Heart left ventricle (tissue), 13 donors: Measurements from ENCODE around the gene SETD7.

Experiments
- POLR2A ChIP-seq, 2 donors: fragments of 450-650 bp; IDR thresholded peaks; one replicate each; pipeline ENCODE4 v1.6.1; 2017; ENCODE audit warnings: antibody characterized with exemption in 2 of 2, mild to moderate bottlenecking in 2 of 2, moderate library complexity in 2 of 2
- TF ChIP-seq, protein P1 (sequence below), 12 donors: fragments of 200-600 bp; sonication (generic) in 4 of 12; IDR thresholded peaks; one replicate each; pipeline versions ENCODE4 v1.5.0 to v1.8.0; 2018 to 2022; ENCODE audit warnings: antibody characterized with exemption in 12 of 12, mild to moderate bottlenecking in 5 of 12
- donor health status: ischemic (EF 13 %, LVEDD 7.1; RV severe dilation, severe dysfunction).
- donor health status: DM: no; HTN: yes; CAD: no.
- donor health status: DM: no; HTN: no; CAD: no.
- donor health status: ischemic (EF 25% LVEDD 6.9; RV normal size, moderate dysfunction).
- donor health status: ischemic (EF 25% LVEDD 5.7; RV mildly dilated, moderate dysfunction).
- donor health status: ischemic (EF 35%, LVEDD 5.7; RV mildly dilated, moderate dysfunction).
- donor health status: nonischemic (EF 11% LVEDD 7.7; RV severe dilation, severe dysfunction).
- donor health status: DM: yes; HTN: yes; CAD: no.
- donor health status: PGD.
- donor health status: ischemic (EF 29% LVEDD 5.4; RV normal size, mild dysfunction).
- donor health status: nonischemic (EF 23%, LVEDD 6.1; RV moderate dilation, normal function).

DNA sequence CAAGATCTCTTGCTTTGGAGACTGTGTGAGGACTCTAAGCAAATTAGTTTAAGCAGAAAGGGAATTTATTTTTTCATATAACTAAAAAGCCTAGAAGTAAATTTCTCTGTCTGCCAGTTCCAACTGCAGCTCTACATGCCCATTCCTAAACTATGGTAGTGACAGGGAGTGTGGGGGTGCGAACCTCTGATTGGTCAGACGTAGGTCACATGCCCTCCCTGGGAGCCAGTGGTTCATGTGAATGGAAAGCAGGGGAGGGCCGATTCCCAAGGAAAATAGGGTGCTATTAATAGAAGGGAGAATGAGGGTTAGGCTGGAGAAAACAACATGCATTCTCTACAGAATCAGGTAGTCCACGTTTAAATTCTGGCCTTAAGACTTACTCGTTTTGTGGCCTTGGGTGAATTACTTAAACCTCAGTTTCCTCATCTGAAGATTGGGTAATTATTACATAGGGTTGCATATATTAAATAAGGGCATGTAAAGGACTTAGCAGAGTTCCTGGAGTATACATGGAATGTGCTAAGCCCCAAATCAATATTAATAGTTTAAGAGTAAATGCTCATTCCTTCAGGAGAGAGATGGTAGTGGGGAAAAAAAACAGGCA lies 94.9 kb downstream of the SETD7 start:
- TF ChIP-seq, protein P1, sequence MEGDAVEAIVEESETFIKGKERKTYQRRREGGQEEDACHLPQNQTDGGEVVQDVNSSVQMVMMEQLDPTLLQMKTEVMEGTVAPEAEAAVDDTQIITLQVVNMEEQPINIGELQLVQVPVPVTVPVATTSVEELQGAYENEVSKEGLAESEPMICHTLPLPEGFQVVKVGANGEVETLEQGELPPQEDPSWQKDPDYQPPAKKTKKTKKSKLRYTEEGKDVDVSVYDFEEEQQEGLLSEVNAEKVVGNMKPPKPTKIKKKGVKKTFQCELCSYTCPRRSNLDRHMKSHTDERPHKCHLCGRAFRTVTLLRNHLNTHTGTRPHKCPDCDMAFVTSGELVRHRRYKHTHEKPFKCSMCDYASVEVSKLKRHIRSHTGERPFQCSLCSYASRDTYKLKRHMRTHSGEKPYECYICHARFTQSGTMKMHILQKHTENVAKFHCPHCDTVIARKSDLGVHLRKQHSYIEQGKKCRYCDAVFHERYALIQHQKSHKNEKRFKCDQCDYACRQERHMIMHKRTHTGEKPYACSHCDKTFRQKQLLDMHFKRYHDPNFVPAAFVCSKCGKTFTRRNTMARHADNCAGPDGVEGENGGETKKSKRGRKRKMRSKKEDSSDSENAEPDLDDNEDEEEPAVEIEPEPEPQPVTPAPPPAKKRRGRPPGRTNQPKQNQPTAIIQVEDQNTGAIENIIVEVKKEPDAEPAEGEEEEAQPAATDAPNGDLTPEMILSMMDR (IDR thresholded peaks at IDR 0.05) = no peak
- no peak for TF ChIP-seq POLR2A (IDR thresholded peaks at IDR 0.05)
